ENCODE measurements around the gene FANCD2.
"Not testable (repeated sequence)": the region's sequence is repeated elsewhere in the genome, so short reads cannot be mapped to it uniquely, and the experiment has no call there.

The FANCD2 gene

GRCh38 chr3:10018806-10019205 is 7.4 kb upstream of the FANCD2 start:
- not testable (repeated sequence) for H3K27me3 ChIP-seq (ENCODE audit: control insufficient read depth, insufficient read depth, low read length); H3K4me1 ChIP-seq (ENCODE audit: control insufficient read depth, low read depth, low read length); H3K9ac ChIP-seq (ENCODE audit: low read length); H3K4me3 ChIP-seq (ENCODE audit: low read length); H3K9me3 ChIP-seq (ENCODE audit: control insufficient read depth, low read depth, low read length); H3K27ac ChIP-seq (ENCODE audit: low read length)
- peaks cover 15% of the 10 kb centered on the region for H3K36me3 ChIP-seq (ENCODE audit: control insufficient read depth, low read depth, low read length)

GRCh38 chr3:10019326-10019725 is 6.9 kb upstream of the FANCD2 start:
- Histone ChIP-seq H3K9me3 (ENCODE audit: control insufficient read depth, low read depth, low read length) (no peaks in the 10 kb centered on the region), H3K4me1 (ENCODE audit: control insufficient read depth, low read depth, low read length) (no peaks in the 10 kb centered on the region), H3K4me3 (ENCODE audit: low read length) (no peak overlapping the region), H3K27me3 (ENCODE audit: control insufficient read depth, insufficient read depth, low read length) (no peaks in the 10 kb centered on the region), H3K9ac (ENCODE audit: low read length) (no peak overlapping the region), H3K36me3 (ENCODE audit: control insufficient read depth, low read depth, low read length) (peaks cover 15% of the 10 kb centered on the region), H3K27ac (ENCODE audit: low read length) (no peak overlapping the region)

- peaks cover 15% of the 10 kb centered on the region for H3K36me3 ChIP-seq (ENCODE audit: control insufficient read depth, low read depth, low read length)
- no peak overlapping the region for H3K4me3 ChIP-seq (ENCODE audit: low read length)
- H3K27me3 ChIP-seq (ENCODE audit: control insufficient read depth, insufficient read depth, low read length) = no peaks in the 10 kb centered on the region
- H3K27ac ChIP-seq (ENCODE audit: low read length) = no peak overlapping the region
- H3K9ac ChIP-seq (ENCODE audit: low read length) = no peak overlapping the region
- peaks cover 2% of the 10 kb centered on the region for H3K4me1 ChIP-seq (ENCODE audit: control insufficient read depth, low read depth, low read length)
- no peaks in the 10 kb centered on the region for H3K9me3 ChIP-seq (ENCODE audit: control insufficient read depth, low read depth, low read length)
These were observed 4.1 kb upstream of the FANCD2 start for GRCh38 chr3:10021856-10022775.

GRCh38 chr3:10023587-10024310 is 2.5 kb upstream of the FANCD2 start:
- peaks cover 21% of the 10 kb centered on the region for H3K36me3 ChIP-seq (ENCODE audit: control insufficient read depth, low read depth, low read length)

GRCh38 chr3:10025205-10026083 is 793 bp upstream of the FANCD2 start:
- Histone ChIP-seq H3K9me3 (ENCODE audit: control insufficient read depth, low read depth, low read length) (no peaks in the 10 kb centered on the region), H3K4me3 (ENCODE audit: low read length) (peak overlapping the region; percentile 96), H3K27ac (ENCODE audit: low read length) (no peak overlapping the region)

More at GRCh38 chr3:10023587-10024310, 2.5 kb upstream of the FANCD2 start:
- no peak overlapping the region for H3K27ac ChIP-seq (ENCODE audit: low read length)
- no peaks in the 10 kb centered on the region for H3K27me3 ChIP-seq (ENCODE audit: control insufficient read depth, insufficient read depth, low read length)
- H3K9me3 ChIP-seq (ENCODE audit: control insufficient read depth, low read depth, low read length) = no peaks in the 10 kb centered on the region
- peaks cover 5% of the 10 kb centered on the region for H3K4me1 ChIP-seq (ENCODE audit: control insufficient read depth, low read depth, low read length)
- H3K9ac ChIP-seq (ENCODE audit: low read length) = no peak overlapping the region
- no peak overlapping the region for H3K4me3 ChIP-seq (ENCODE audit: low read length)

GRCh38 chr3:10041034-10041433 is 14.8 kb downstream of the FANCD2 start:
- Histone ChIP-seq H3K27ac (ENCODE audit: low read length) (no peak overlapping the region), H3K27me3 (ENCODE audit: control insufficient read depth, insufficient read depth, low read length) (no peaks in the 10 kb centered on the region), H3K36me3 (ENCODE audit: control insufficient read depth, low read depth, low read length) (peaks cover 68% of the 10 kb centered on the region), H3K9ac (ENCODE audit: low read length) (no peak overlapping the region), H3K4me3 (ENCODE audit: low read length) (no peak overlapping the region), H3K9me3 (ENCODE audit: control insufficient read depth, low read depth, low read length) (no peaks in the 10 kb centered on the region), H3K4me1 (ENCODE audit: control insufficient read depth, low read depth, low read length) (no peaks in the 10 kb centered on the region)

More at GRCh38 chr3:10025205-10026083, 793 bp upstream of the FANCD2 start:
- Histone ChIP-seq H3K4me1 (ENCODE audit: control insufficient read depth, low read depth, low read length) (peaks cover 5% of the 10 kb centered on the region), H3K36me3 (ENCODE audit: control insufficient read depth, low read depth, low read length) (peaks cover 30% of the 10 kb centered on the region), H3K27me3 (ENCODE audit: control insufficient read depth, insufficient read depth, low read length) (no peaks in the 10 kb centered on the region), H3K9ac (ENCODE audit: low read length) (peak overlapping the region; percentile 99)

GRCh38 chr3:10047876-10048275 is 21.6 kb downstream of the FANCD2 start:
- Histone ChIP-seq H3K27ac (ENCODE audit: low read length) (no peak overlapping the region), H3K9me3 (ENCODE audit: control insufficient read depth, low read depth, low read length) (no peaks in the 10 kb centered on the region), H3K36me3 (ENCODE audit: control insufficient read depth, low read depth, low read length) (peaks cover 37% of the 10 kb centered on the region), H3K9ac (ENCODE audit: low read length) (no peak overlapping the region), H3K4me1 (ENCODE audit: control insufficient read depth, low read depth, low read length) (no peaks in the 10 kb centered on the region), H3K27me3 (ENCODE audit: control insufficient read depth, insufficient read depth, low read length) (no peaks in the 10 kb centered on the region), H3K4me3 (ENCODE audit: low read length) (no peak overlapping the region)

GRCh38 chr3:10053054-10053453 is 26.8 kb downstream of the FANCD2 start:
- H3K4me3 ChIP-seq (ENCODE audit: low read length); H3K4me1 ChIP-seq (ENCODE audit: control insufficient read depth, low read depth, low read length); H3K27me3 ChIP-seq (ENCODE audit: control insufficient read depth, insufficient read depth, low read length); H3K9ac ChIP-seq (ENCODE audit: low read length); H3K9me3 ChIP-seq (ENCODE audit: control insufficient read depth, low read depth, low read length); H3K27ac ChIP-seq (ENCODE audit: low read length): not testable (repeated sequence)
- H3K36me3 ChIP-seq (ENCODE audit: control insufficient read depth, low read depth, low read length) = peaks cover 22% of the 10 kb centered on the region

GRCh38 chr3:10055097-10055496 is 28.9 kb downstream of the FANCD2 start:
- peaks cover 15% of the 10 kb centered on the region for H3K36me3 ChIP-seq (ENCODE audit: control insufficient read depth, low read depth, low read length)
- H3K27ac ChIP-seq (ENCODE audit: low read length) = no peak overlapping the region
- no peak overlapping the region for H3K4me3 ChIP-seq (ENCODE audit: low read length)
- H3K9ac ChIP-seq (ENCODE audit: low read length) = no peak overlapping the region
- no peaks in the 10 kb centered on the region for H3K27me3 ChIP-seq (ENCODE audit: control insufficient read depth, insufficient read depth, low read length)
- H3K9me3 ChIP-seq (ENCODE audit: control insufficient read depth, low read depth, low read length) = no peaks in the 10 kb centered on the region
- H3K4me1 ChIP-seq (ENCODE audit: control insufficient read depth, low read depth, low read length) = no peaks in the 10 kb centered on the region

GRCh38 chr3:10070077-10070476 is 43.8 kb downstream of the FANCD2 start:
- not testable (repeated sequence) for H3K27me3 ChIP-seq (ENCODE audit: control insufficient read depth, insufficient read depth, low read length); H3K9me3 ChIP-seq (ENCODE audit: control insufficient read depth, low read depth, low read length); H3K9ac ChIP-seq (ENCODE audit: low read length); H3K4me3 ChIP-seq (ENCODE audit: low read length); H3K4me1 ChIP-seq (ENCODE audit: control insufficient read depth, low read depth, low read length); H3K27ac ChIP-seq (ENCODE audit: low read length)
- H3K36me3 ChIP-seq (ENCODE audit: control insufficient read depth, low read depth, low read length) = peaks cover 50% of the 10 kb centered on the region

GRCh38 chr3:10074666-10075065 is 48.4 kb downstream of the FANCD2 start:
- H3K27me3 ChIP-seq (ENCODE audit: control insufficient read depth, insufficient read depth, low read length) = no peaks in the 10 kb centered on the region
- no peak overlapping the region for H3K27ac ChIP-seq (ENCODE audit: low read length)
- no peak overlapping the region for H3K9ac ChIP-seq (ENCODE audit: low read length)
- H3K36me3 ChIP-seq (ENCODE audit: control insufficient read depth, low read depth, low read length) = peaks cover 38% of the 10 kb centered on the region
- no peaks in the 10 kb centered on the region for H3K9me3 ChIP-seq (ENCODE audit: control insufficient read depth, low read depth, low read length)
- no peaks in the 10 kb centered on the region for H3K4me1 ChIP-seq (ENCODE audit: control insufficient read depth, low read depth, low read length)
- H3K4me3 ChIP-seq (ENCODE audit: low read length) = no peak overlapping the region
